ENCODE results near the gene STAC3. TPM values are rescaled to one million over a fixed set of nuclear protein-coding genes. Genes with fewer than 3 reads are reported as not detected.

Gene STAC3
- total RNA-seq, 1 donor from 2014 or later: not detected

- no peak for DNase-seq (ENCODE audit: low spot score)
These were observed 27.5 kb downstream of the STAC3 start for GRCh38 chr12:57223191-57224165.

DNA sequence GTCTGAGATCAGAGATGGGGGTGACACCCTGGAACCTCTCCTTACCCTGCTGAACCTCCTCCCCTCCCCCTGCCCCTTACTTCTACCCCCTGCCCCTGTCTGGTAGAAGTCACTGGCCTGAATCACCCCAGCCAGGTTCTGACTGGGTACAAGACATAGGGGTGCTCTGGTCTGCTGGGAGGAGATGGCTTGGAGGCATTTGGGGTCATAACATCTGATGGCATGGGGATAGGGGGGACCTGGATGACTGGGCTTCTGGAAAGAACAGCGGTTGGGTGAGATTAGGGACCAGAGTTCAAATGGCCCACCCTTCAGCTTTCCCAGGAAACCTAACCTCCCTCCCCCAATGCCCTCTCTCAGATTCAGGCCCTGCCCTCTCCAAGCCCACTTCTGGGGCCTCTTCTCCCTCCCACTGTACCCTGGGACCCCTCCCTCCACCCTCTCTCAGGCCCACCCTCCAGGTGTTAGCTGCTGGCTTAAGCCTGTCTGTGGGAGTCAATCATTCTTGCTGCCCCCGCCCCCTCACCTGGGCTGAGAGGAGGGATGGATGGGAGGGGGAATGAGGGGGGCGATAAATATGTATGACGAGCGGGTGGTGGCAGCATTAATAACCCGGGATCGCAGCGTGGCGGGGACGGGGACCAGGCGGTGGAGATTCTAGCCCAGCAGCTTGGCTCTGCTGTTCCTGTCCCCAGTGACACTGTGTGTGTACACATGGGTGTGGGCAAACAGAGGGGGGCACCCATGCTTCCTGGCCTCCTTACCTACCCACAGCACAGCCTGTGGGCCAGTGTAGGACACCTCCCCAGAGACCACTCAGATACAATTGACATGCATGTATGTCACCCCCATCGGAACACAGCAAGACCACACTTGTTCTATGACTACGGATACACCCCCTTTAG is 28.4 kb downstream of the STAC3 start:
- no peak for DNase-seq (ENCODE audit: low spot score)

- DNase-seq (ENCODE audit: low spot score): no peak
These were observed 29.6 kb downstream of the STAC3 start for GRCh38 chr12:57221169-57221917.

DNA sequence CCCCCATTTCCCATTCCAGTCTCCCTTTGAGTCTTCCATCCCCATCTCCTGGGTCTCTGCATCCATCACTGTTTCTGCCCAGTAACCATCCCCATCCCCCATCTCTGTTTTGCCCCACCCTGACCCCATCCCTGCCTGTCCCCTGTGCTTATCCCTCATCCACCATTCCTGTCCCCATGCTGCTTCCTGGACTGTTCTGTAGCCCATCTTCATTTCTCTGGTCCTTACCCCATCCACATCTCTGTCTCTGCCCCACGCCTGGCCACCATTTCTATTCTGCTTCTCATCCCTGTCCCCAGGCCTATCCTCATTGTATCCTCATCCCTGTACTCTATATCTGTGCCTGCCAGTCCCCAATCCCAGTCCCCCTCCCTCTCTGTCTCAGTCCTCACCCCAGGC is 30.2 kb downstream of the STAC3 start:
- no peak for DNase-seq (ENCODE audit: low spot score)

DNA sequence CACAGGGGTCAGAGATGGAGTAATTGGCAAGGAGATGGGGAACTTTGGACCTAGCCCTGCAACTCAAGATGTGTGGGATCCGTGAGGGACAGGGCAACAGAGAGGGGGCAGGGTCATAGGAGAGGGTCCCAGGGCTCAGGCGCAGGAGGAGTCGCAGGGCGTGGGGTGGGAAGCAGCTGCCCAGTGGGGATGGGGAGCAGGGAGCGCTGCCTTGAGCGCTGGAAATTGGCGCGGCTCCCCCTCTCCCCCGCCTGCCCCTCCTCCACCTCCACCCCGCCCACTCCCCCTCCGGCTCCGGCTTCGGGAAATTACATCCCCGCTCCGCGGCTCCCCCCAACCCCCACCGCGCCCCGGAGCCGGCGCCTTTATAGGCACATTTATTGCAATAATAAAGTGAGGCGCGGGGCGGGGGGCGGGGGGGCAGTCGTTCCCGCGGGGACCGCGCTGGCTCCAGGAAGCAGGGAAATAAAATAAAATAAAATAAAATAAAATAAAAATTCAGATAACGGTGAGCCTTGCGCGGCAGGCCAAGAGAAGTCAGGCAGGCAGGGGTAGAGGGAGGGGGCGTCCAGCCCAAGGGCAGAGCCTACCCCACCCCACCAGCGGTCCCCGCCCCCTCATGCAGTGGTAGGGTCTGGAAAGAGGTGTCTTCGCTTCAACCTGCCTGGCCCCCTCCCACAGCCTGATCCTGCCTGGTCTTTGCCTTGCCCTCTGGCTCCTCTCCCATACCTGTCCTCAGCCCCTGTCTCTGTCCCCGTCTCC is 30.8 kb downstream of the STAC3 start:
- no peak for DNase-seq (ENCODE audit: low spot score)

GRCh38 chr12:57219205-57219992 is 31.6 kb downstream of the STAC3 start:
- DNase-seq (ENCODE audit: low spot score): no peak

- peak; percentile 47 for DNase-seq (ENCODE audit: low spot score)
These were observed 32.7 kb downstream of the STAC3 start for GRCh38 chr12:57218030-57218853.

DNA sequence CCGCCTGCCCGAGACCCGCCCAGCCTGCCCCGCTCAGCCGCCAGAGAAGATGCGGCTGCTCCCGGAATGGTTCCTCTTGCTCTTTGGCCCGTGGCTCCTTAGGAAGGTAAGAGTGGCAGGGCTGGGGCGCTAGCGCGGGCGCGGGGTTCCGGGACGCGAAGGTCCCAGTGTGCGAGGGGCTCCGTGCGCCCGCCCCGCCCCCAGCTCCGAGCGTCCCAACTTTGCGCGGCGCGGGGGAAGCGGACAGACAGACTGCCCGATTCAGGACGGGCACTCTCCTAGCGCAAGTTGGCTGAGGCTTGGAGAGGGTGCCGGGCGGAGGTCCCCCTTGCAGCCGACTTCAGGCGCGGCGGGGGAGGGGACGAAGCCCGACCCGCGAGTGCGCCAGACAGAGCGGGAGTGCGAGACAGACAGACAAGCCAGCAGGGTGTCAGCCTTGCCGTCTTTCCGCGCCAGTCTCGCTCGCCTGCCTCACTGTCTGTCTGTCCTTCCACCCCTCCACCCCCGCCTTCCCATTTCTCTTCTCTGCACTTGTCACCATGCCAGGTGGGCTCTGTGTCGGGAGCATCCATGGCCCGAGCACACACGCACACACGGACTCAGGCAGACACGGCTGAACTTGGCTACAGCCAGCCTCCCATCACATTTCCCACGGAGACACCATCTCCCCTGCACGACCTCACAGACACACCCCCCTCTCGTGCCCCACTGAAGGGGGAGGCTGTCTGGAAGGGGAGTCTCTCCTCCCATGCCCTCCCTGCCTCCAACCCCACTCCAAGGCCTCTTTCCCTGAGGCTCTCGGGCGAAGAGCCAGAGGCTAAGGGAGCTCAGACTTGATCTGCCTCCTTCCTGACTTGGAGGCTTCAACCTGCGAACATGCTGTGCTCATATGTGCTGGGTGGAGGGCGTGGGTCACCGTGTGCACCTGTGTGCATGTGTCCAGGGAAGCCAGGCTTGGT is 33.8 kb downstream of the STAC3 start:
- peak; percentile 89 for DNase-seq (ENCODE audit: low spot score)

DNA sequence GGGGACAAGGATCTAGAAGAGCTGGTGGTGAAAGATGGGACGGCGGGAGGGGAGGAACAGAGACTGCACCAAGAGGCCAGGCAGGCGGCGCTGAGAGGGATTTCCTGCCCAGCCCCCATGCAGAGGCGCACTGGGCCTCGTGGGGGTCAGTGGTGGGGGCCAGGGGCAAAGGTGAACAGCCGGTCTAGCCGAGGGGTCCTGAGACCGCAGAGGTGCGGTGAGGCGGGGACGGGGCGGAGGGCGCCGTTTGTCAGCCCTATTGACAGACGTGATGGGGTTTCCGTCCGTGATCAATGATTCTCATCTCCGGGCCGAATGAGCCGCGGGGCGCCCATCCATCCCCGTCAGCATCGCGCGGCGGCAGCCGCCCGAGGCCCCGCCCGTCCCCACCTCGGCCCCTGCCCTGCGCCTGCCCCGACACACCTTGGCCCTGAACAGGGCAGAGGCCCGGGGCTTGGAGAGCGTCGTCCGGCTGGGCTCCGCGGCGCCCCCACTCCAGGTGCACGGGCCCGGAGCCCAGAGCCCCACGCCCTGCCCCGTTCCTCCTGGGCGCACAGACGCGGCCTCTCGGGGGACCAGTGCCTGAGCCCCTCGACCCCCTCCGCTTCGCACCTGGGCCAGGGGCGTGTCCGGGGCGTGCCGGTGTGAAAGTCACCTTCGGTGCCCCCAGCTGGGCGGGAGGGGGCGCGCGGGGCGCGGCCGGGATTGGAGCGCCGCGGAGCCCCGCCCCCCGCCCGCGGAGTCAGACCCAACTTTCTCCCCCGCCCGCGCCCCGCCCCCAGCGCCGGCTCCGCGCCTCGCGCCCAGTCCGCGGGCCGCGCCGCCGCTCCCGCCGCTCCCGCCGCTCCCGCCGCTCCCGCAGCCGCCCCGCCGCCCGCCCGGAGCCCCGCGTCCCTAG is 34.7 kb downstream of the STAC3 start, which contains the start of gene NXPH4:
NXPH4 (plus strand) TSS at position 781 of the 898 bp plus-strand sequence. CDS start 176 bp downstream, outside the sequence.
- DNase-seq (ENCODE audit: low spot score): no peak

DNA sequence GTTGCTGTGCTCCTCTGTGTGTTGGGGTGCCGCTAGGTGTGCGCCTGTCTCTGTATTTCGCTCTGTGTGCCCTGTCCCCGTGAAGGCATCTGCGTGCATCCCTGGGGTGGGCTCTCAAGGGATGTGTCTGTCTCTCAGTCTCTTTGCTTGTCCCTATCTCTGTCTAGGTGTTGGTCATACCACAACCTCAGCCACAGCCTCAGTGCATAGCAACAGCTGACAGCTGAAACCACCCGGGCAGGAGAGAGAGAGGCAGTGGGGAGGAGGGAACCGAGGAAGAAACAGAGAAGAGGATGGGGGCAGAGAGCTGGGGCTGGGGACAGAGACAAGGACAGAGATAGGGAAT is 35.3 kb downstream of the STAC3 start:
- no peak for DNase-seq (ENCODE audit: low spot score)

- DNase-seq (ENCODE audit: low spot score): no peak
These were observed 35.9 kb downstream of the STAC3 start for GRCh38 chr12:57215065-57215464.

DNA sequence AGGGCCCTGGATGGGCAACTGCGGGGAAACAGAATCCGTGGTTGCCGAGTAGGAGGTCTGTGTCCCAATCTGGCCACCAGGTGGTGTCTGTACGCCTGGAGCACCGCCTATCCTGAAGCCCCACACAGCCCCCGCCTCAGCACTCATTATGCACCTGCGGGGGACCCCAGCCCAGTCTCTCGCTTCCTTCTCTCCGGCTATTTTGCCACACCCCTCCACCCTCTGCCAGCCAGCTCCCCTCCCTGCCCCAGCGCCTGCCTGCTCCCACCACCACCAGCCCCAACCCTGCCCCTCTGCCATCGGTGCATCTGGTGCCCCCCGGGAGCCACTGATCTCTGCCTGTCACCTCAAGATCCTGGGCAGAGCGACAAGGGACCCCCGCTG is 36.6 kb downstream of the STAC3 start:
- DNase-seq (ENCODE audit: low spot score): peak; percentile 65

DNA sequence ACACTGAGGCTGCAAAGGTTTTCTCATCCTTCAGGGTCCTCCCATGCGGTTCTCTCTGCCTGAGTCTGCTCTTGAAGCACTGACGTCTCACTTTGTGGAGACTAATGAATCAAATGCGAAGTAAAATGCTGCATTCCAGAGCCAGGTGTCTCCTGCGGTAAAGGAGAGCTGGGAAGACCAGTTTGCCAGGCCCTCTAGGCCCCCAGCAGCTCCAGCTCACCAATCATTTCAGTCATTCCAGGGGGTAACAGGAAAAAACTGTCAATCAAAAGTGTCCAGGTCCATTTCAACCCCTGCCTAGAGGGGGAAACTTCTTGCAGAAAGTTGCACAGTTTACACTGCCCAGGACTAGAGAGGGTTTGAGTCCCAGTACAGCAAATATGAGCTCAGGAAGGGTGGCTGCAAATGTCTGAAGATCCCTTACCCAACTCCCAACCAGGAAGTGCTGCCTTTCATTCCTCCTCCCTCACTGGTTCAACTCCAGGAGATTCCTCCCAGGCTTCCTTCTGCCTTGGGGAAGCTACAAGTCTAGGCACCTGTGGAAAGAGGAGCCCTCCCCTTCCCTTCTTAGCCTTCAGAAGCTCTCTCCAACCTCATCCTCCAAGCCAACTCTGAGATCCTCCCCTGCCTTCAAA is 37.1 kb downstream of the STAC3 start:
- DNase-seq (ENCODE audit: low spot score): peak; percentile 60

- peak; percentile 90 for DNase-seq (ENCODE audit: low spot score)
These were observed 37.8 kb downstream of the STAC3 start for GRCh38 chr12:57213058-57213715.

DNA sequence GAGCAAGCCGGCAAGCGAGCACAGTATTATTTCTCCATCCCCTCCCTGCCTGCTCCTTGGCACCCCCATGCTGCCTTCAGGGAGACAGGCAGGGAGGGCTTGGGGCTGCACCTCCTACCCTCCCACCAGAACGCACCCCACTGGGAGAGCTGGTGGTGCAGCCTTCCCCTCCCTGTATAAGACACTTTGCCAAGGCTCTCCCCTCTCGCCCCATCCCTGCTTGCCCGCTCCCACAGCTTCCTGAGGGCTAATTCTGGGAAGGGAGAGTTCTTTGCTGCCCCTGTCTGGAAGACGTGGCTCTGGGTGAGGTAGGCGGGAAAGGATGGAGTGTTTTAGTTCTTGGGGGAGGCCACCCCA is 38.3 kb downstream of the STAC3 start:
- no peak for DNase-seq (ENCODE audit: low spot score)
